HG02759 (cell line): ENCODE measurements around the gene WWC2.

ENCODE experiments used
- ATAC-seq: cut with Tn5 transposase; IDR thresholded peaks from one replicate; pipeline ENCODE4 v1.9.1; 2021; ENCODE audit warnings: mild to moderate bottlenecking, moderate library complexity; ENCODE audit not compliant: unreplicated experiment

The WWC2 gene

GRCh38 chr4:183348706-183349659 is 249.9 kb downstream of the WWC2 start:
- no peak for ATAC-seq

- ATAC-seq: no peak
These were observed 250.6 kb downstream of the WWC2 start for GRCh38 chr4:183349673-183350072.

- no peak for ATAC-seq
These were observed 251.4 kb downstream of the WWC2 start for GRCh38 chr4:183350317-183351071.

GRCh38 chr4:183352546-183352945 is 253.5 kb downstream of the WWC2 start:
- ATAC-seq: no peak

GRCh38 chr4:183353557-183353956 is 254.5 kb downstream of the WWC2 start:
- ATAC-seq: no peak

GRCh38 chr4:183354219-183354618 is 255.2 kb downstream of the WWC2 start:
- ATAC-seq: no peak

GRCh38 chr4:183355405-183355804 is 256.3 kb downstream of the WWC2 start:
- no peak for ATAC-seq

GRCh38 chr4:183356173-183356830 is 257.2 kb downstream of the WWC2 start:
- no peak for ATAC-seq

- ATAC-seq: no peak
These were observed 258.0 kb downstream of the WWC2 start for GRCh38 chr4:183356931-183357675.

- no peak for ATAC-seq
These were observed 259.2 kb downstream of the WWC2 start for GRCh38 chr4:183358215-183358755.

GRCh38 chr4:183360161-183360919 is 261.3 kb downstream of the WWC2 start:
- ATAC-seq: no peak

- ATAC-seq: no peak
These were observed 263.0 kb downstream of the WWC2 start for GRCh38 chr4:183362036-183362435.

GRCh38 chr4:183362916-183363542 is 264.0 kb downstream of the WWC2 start:
- no peak for ATAC-seq

GRCh38 chr4:183364025-183364424 is 265.0 kb downstream of the WWC2 start:
- no peak for ATAC-seq

GRCh38 chr4:183366206-183366835 is 267.3 kb downstream of the WWC2 start:
- no peak for ATAC-seq

- ATAC-seq: no peak
These were observed 270.0 kb downstream of the WWC2 start for GRCh38 chr4:183369073-183369472.
